D721Med (cell line): ENCODE results near the gene SLC44A5.
A peak's percentile ranks its signal among the peaks of the same experiment; 100 is the strongest.
"Not testable (repeated sequence)": the region's sequence is repeated elsewhere in the genome, so short reads cannot be mapped to it uniquely, and the experiment has no call there.

Experiments used
- DNase-seq: peaks from one replicate; pipeline ENCODE4 v3.0.0; 2011; ENCODE audit warnings: low spot score; ENCODE audit not compliant: insufficient read length
- FAIRE-seq: peaks from 2 replicates; lab custom pipeline; 2011; peaks lifted over from hg19 to GRCh38; lab: Jason Lieb, UNC
- TF ChIP-seq, protein P1 (sequence below): IDR thresholded peaks from 2 replicates; pipeline ENCODE4 v1.5.1; 2012; ENCODE audit warnings: mild to moderate bottlenecking, control low read depth; ENCODE audit not compliant: insufficient read depth; ENCODE audit errors: missing control alignments

Gene SLC44A5

DNA sequence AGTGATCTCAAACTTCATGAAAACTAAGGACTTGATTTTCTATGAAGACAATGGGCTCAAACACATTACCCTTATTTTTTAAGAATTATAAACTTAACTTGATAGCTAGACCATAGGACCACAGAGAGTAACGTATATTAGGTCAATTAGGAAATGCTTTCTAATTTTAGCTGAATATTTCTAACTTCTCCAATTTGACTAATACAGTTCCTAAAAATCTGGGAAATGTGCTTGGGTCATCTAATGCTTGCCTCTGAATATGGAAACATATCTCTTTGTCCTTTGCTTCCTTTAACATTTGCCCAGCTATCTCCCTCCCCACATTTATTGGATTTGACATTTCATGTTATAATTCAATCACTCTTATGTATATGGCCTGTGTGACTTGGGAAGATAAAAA lies 335.3 kb downstream of the SLC44A5 start:
- TF ChIP-seq, protein P1, sequence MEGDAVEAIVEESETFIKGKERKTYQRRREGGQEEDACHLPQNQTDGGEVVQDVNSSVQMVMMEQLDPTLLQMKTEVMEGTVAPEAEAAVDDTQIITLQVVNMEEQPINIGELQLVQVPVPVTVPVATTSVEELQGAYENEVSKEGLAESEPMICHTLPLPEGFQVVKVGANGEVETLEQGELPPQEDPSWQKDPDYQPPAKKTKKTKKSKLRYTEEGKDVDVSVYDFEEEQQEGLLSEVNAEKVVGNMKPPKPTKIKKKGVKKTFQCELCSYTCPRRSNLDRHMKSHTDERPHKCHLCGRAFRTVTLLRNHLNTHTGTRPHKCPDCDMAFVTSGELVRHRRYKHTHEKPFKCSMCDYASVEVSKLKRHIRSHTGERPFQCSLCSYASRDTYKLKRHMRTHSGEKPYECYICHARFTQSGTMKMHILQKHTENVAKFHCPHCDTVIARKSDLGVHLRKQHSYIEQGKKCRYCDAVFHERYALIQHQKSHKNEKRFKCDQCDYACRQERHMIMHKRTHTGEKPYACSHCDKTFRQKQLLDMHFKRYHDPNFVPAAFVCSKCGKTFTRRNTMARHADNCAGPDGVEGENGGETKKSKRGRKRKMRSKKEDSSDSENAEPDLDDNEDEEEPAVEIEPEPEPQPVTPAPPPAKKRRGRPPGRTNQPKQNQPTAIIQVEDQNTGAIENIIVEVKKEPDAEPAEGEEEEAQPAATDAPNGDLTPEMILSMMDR: no peak
- no peak for FAIRE-seq
- DNase-seq: no peak

DNA sequence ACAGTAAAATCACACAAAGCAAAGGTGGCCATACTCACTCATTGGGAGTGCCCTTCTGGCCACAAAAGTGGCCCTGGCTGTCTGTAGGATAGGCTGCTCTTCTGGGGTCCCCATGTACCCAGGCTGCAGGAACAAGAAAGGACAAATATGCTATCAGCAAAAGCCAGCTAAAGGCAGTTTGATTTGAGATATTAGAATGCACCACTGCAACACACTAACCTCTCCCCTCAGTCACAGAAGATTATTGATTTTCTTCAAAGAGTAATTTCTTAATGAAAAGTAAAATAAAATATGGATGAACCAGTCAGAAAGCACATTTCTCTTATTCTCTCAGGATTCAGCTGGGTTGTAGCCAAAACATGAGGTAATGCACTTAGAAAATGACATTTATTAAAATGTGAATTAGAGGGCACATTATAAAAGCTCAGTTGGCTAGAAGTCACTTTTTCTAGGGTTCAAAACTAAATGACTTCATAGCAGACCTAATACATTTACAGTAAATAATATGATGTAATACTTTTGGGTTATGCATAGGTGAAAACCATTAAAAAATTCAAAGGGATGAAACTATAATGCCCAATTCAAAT lies 335.9 kb downstream of the SLC44A5 start:
- FAIRE-seq (no peak), DNase-seq (no peak)
- TF ChIP-seq, protein P1: no peak

DNA sequence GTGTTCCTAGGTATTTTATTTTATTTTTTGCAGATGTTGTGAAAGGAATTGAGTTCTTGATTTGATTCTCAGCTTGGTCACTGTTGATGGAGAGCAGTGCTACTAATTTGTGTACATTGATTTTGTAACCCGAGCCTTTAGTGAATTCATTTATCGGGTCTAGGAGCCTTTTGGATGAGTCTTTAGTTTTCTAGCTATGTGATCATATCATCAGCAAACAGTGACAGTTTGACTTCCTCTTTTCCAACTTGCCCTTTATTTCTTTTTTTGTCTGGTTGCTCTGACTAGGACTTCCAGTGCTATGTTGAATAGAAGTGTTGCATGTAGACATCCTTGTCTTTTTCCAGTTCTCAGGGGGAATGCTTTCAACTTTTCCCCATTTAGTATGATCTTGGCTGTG lies 337.8 kb downstream of the SLC44A5 start:
- FAIRE-seq (no peak), DNase-seq (no peak)
- TF ChIP-seq, protein P1: no peak

DNA sequence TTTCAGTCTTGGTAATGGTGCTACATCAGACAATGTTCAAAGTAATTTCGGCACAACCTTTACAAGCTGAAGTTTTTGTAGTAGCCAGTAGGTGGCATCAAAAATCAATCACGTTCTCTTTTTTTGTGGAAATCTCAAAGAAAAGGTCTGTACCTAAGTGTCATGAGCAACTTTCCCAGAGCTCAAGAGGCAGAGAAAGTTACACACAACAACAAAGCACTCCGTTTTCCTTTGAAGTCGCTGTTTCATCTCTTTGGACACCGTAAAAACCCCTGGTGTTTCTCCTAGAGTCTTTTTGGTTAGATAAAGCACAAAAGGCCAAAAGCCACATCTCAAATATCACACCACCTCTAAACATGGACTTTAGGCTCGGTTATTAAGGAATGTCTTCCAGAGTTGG lies 345.1 kb downstream of the SLC44A5 start:
- no peak for DNase-seq
- peak; percentile 91 for FAIRE-seq
- TF ChIP-seq, protein P1: peak; percentile 70

DNA sequence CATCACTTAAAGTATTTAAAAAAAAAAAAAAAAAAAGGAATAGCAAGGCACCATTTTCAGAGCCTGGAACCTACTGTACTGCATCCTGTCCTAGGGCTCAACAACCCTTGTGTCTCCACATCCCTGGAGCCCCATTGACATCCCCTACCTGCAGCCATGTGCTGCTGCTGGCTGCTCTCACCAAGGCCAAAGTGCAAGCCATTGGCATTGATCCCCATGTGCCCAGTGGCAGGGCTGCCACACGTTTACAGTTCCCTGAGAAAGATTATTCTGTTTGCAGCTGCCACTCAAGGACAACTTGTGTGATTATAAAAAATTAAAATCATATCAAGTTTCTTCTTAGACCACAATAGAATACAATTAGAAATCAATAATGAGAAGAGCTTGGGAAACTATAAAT lies 346.8 kb downstream of the SLC44A5 start:
- TF ChIP-seq, protein P1: no peak
- DNase-seq (no peak), FAIRE-seq (no peak)

DNA sequence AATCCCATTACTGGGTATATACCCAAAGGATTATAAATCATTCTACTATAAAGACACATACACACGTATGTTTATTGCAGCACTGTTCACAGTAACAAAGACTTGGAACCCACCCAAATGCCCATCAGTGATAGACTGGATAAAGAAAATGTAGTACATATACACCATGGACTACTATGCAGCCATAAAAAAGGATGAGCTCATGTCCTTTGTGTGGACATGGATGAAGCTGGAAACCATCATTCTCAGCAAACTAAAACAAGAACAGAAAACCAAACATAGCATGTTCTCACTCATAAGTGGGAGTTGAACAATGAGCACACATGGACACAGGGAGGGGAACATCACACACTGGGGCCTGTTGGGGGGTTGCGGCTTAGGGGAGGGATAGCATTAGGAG lies 347.3 kb downstream of the SLC44A5 start:
- not testable (repeated sequence) for FAIRE-seq, DNase-seq

DNA sequence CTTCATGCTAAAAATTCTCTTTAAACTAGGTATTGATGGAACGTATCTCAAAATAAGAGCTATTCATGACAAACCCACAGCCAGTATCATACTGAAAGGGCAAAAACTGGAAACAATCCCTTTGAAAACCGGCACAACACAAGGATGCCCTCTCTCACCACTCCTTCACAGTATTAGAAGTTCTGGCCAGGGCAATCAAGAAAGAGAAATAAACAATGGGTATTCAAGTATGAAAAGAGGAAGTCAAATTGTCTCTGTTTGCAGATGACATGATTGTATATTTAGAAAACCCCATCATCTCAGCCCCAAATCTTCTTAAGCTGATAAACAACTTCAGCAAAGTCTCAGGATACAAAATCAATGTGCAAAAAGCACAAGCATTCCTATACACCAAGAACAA lies 349.0 kb downstream of the SLC44A5 start:
- FAIRE-seq, DNase-seq: not testable (repeated sequence)

DNA sequence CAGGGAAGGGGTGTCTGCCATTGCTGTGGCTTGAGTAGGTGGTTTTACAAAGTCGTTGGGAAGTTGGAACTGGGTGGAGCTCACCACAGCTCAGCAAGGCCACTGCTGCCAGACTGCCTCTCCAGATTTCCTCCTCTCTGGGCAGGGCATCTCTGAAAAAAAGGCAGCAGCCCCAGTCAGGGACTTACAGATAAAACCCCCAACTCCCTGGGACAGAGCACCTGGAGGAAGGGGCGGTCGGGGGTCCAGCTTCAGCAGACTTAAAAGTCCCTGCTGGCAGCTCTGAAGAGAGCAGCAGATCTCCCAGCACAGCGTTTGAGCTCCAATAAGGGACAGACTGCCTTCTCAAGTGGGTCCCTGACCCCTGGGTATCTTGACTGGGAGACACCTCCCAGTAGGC lies 352.6 kb downstream of the SLC44A5 start:
- TF ChIP-seq, protein P1: no peak
- no peak for FAIRE-seq
- no peak for DNase-seq
